Stomach (tissue), 19 donors: ENCODE measurements around the gene KRT37. TPM values are rescaled to one million over a fixed set of nuclear protein-coding genes. Genes with fewer than 3 reads are reported as not detected.
A peak's percentile ranks its signal among the peaks of the same experiment; 100 is the strongest.

Source experiments
- DNase-seq, 2 donors: peaks; one replicate each; pipeline versions ENCODE4 v3.0.0 to v3.0.0-alpha.2; 2013 to 2019
- H3K27ac ChIP-seq, 5 donors: fragments of 200-600 bp in 4 of 5; sonication (generic) in 4 of 5; one replicate each; pipeline ENCODE4 v1.5.1; 2013 to 2019; ENCODE audit warnings: mild to moderate bottlenecking in 1 of 5, moderate library complexity in 1 of 5
- H3K27me3 ChIP-seq, 3 donors: fragments of 200-600 bp; sonication (generic); one replicate each; pipeline ENCODE4 v1.5.1; 2017 to 2019; ENCODE audit warnings: mixed run types in 1 of 3
- H3K36me3 ChIP-seq, 4 donors: fragments of 200-600 bp; sonication (generic); 1 replicate in 3 of 4; 2 replicates in 1 of 4; pipeline ENCODE4 v1.5.1; 2016 to 2019
- H3K4me1 ChIP-seq, 4 donors: fragments of 200-600 bp; sonication (generic); one replicate each; pipeline ENCODE4 v1.5.1; 2016 to 2019
- H3K4me3 ChIP-seq, 4 donors: fragments of 200-600 bp; sonication (generic) in 3 of 4; one replicate each; pipeline ENCODE4 v1.5.1; 2016 to 2019; ENCODE audit warnings: mild to moderate bottlenecking in 1 of 4
- H3K9me3 ChIP-seq, 4 donors: fragments of 200-600 bp; sonication (generic); one replicate each; pipeline ENCODE4 v1.5.1; 2016 to 2019
- CTCF ChIP-seq, 7 experiments: fragments of 450-650 bp in 4 of 7; fragments of 200-600 bp in 3 of 7; sonication (generic) in 3 of 7; IDR thresholded peaks; one replicate each; pipeline ENCODE4 v1.5.1; 2016 to 2019; ENCODE audit warnings: antibody characterized with exemption in 7 of 7, control low read depth in 2 of 7, mild to moderate bottlenecking in 1 of 7
- EP300 ChIP-seq: sonication (generic); formaldehyde crosslinking; IDR thresholded peaks from one replicate; pipeline ENCODE4 v1.6.1; 2017; ENCODE audit warnings: antibody characterized with exemption
- POLR2A ChIP-seq, 4 donors: fragments of 450-650 bp; IDR thresholded peaks; one replicate each; pipeline ENCODE4 v1.6.1; 2016; ENCODE audit warnings: antibody characterized with exemption in 4 of 4, control low read depth in 2 of 4, mild to moderate bottlenecking in 1 of 4, moderate library complexity in 1 of 4
- POLR2AphosphoS5 ChIP-seq, 3 donors: sonication (generic); formaldehyde crosslinking; IDR thresholded peaks; one replicate each; pipeline ENCODE4 v1.6.1; 2016; ENCODE audit warnings: antibody characterized with exemption in 3 of 3
- WGBS, 5 donors: extraction: QIAGEN DNeasy Blood & Tissue Kit in 3 of 5; methylation state at CpG; one replicate each; pipeline versions ENCODE4 v1.1.5 to v1.1.7; 2013 to 2018; 5-methylcytosine and 5-hydroxymethylcytosine counted together
- intact Hi-C: fragments of 100-400 bp; cut with DNase I; formaldehyde crosslinking; loops from one replicate; pipeline ENCODE4 v1.15.1; 2023; ENCODE audit warnings: low total_unique reads
- long read RNA-seq, 10 donors: transcript quantifications; one replicate each; lab custom pipeline, GENCODE V29; 2026
- polyA plus RNA-seq, 3 donors: library from polyadenylated mRNA; stranded (reverse); fragments of 200-250 nt; gene quantifications; one replicate each; pipeline ENCODE4 v1.2.3, GENCODE V29; 2013
- total RNA-seq, 5 donors: library from RNA; depleted of rRNA; stranded (reverse); fragments of >200 nt; gene quantifications; one replicate each; pipeline versions ENCODE4 v1.1.0 to v1.2.3, GENCODE V29; 2014 to 2016
- donor health status: healthy with polysubstance abuse.
- donor health status: Bipolar disorder and iron deficiency.
- donor health status: healthy.

Gene KRT37
- total RNA-seq = not detected
- not detected for polyA plus RNA-seq
- long read RNA-seq, donor 1 = 0 reads
- long read RNA-seq, donor 2 = 0 reads
- long read RNA-seq, donor 3 = 0 reads
- long read RNA-seq, donor 4 = 0 reads
- long read RNA-seq, donor 5 = 0 reads
- long read RNA-seq, donor 6 = 0 reads
- long read RNA-seq, donor 7 = 0 reads
- long read RNA-seq, donor 8 = 0 reads
- long read RNA-seq, donor 9 = 0 reads
- long read RNA-seq, donor 10 = 0 reads

- H3K4me3 ChIP-seq = no peak within 1 kb of the TSS
- no peak within 1 kb of the TSS for H3K27ac ChIP-seq
- no peak for DNase-seq
- intact Hi-C loops = no loop called here
- no peaks in the 10 kb centered on the region for H3K36me3 ChIP-seq
- 93 to 97% (median 94%) methylated on average over 13 of the region's 13 CpGs for WGBS, 5 donors
- H3K27me3 ChIP-seq = no peaks in the 10 kb centered on the region
- TF ChIP-seq POLR2A (IDR thresholded peaks at IDR 0.05) (no peak), CTCF (IDR thresholded peaks at IDR 0.05) (no peak), EP300 (no peak), POLR2AphosphoS5 (IDR thresholded peaks at IDR 0.05) (no peak)
- H3K9me3 ChIP-seq = no peaks in the 10 kb centered on the region
- no peaks in the 10 kb centered on the region for H3K4me1 ChIP-seq
Observed at GRCh38 chr17:41424111-41424635, at the start of gene KRT37. Gene KRT37 (minus strand): TSS chr17:41424585. CDS start chr17:41424523, 62 bp downstream.

- Histone ChIP-seq H3K4me3 (no peak overlapping the region), H3K27me3 (no peaks in the 10 kb centered on the region), H3K36me3 (no peaks in the 10 kb centered on the region), H3K27ac (no peak overlapping the region), H3K9me3 (peaks cover 0 to 15% (median 5%) of the 10 kb centered on the region in 4 donors), H3K4me1 (peaks cover 0 to 11% (median 3%) of the 10 kb centered on the region in 4 donors)
- TF ChIP-seq POLR2AphosphoS5 (IDR thresholded peaks at IDR 0.05) (no peak), CTCF (IDR thresholded peaks at IDR 0.05) (no peak)
- intact Hi-C loops = no loop called here
- no peak for DNase-seq
Observed at GRCh38 chr17:41468346-41468745, 44.0 kb upstream of the KRT37 start.

- Histone ChIP-seq H3K27ac (no peak overlapping the region), H3K4me1 (peaks cover 0 to 11% (median 3%) of the 10 kb centered on the region in 4 donors), H3K36me3 (no peaks in the 10 kb centered on the region), H3K4me3 (no peak overlapping the region), H3K9me3 (peaks cover 0 to 15% (median 5%) of the 10 kb centered on the region in 4 donors), H3K27me3 (no peaks in the 10 kb centered on the region)
- peak in 1 of 2 donors; percentile 26 for DNase-seq
- 64 to 84% (median 73%) methylated on average over 4 of the region's 4 CpGs for WGBS, 5 donors
- intact Hi-C loops = no loop called here
- TF ChIP-seq CTCF (IDR thresholded peaks at IDR 0.05) (no peak), EP300 (no peak), POLR2AphosphoS5 (IDR thresholded peaks at IDR 0.05) (no peak), POLR2A (IDR thresholded peaks at IDR 0.05) (no peak)
Observed at GRCh38 chr17:41467561-41467960, 43.2 kb upstream of the KRT37 start.

DNA sequence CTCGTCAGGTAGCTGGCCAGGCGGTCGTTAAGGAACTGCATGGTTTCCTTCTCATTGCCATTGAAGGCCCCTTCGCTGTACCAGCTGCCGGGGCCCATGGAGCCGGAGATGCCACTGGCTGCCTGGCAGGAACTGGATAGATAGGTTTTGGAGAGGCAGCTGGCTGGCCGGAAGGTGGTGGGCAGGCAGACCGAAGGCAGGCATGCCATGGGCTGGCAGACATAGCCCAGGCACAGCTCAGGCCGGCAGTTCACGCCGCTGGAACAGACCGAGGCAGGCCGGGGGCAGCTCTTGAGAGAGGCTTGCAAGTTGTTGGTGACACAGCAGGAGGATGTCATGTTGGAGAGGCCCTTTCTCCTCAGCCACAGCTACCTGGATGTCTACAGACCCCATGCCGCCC lies 42.6 kb upstream of the KRT37 start, which contains the start of gene KRT32:
TSS of gene KRT32 (minus strand) at position 399 of the 400 bp plus-strand sequence. CDS start at position 338, 61 bp downstream.
- intact Hi-C loops = no loop called here
- TF ChIP-seq CTCF (IDR thresholded peaks at IDR 0.05) (no peak), POLR2A (IDR thresholded peaks at IDR 0.05) (no peak), EP300 (no peak), POLR2AphosphoS5 (IDR thresholded peaks at IDR 0.05) (no peak)
- 89 to 96% (median 93%) methylated on average over 8 to 14 of the region's 14 CpGs for WGBS, 5 donors
- H3K36me3 ChIP-seq = no peaks in the 10 kb centered on the region
- no peaks in the 10 kb centered on the region for H3K27me3 ChIP-seq
- H3K4me1 ChIP-seq = peaks cover 0 to 11% (median 3%) of the 10 kb centered on the region in 4 donors
- DNase-seq = no peak
- no peak within 1 kb of the TSS for H3K4me3 ChIP-seq
- peaks cover 0 to 12% (median 4%) of the 10 kb centered on the region in 4 donors for H3K9me3 ChIP-seq
- H3K27ac ChIP-seq = no peak within 1 kb of the TSS
